CD4-positive, alpha-beta T cell treated with Interleukin-2 at 100 ng/mL for 4 hours (primary cell): ENCODE measurements around the gene UBXN4.
"Not testable (repeated sequence)": the region's sequence is repeated elsewhere in the genome, so short reads cannot be mapped to it uniquely, and the experiment has no call there.

Experiments used
- DNase-seq: peaks from one replicate; pipeline ENCODE4 v3.0.0-alpha.2; 2020; ENCODE audit warnings: low spot score

Gene UBXN4, protein sequence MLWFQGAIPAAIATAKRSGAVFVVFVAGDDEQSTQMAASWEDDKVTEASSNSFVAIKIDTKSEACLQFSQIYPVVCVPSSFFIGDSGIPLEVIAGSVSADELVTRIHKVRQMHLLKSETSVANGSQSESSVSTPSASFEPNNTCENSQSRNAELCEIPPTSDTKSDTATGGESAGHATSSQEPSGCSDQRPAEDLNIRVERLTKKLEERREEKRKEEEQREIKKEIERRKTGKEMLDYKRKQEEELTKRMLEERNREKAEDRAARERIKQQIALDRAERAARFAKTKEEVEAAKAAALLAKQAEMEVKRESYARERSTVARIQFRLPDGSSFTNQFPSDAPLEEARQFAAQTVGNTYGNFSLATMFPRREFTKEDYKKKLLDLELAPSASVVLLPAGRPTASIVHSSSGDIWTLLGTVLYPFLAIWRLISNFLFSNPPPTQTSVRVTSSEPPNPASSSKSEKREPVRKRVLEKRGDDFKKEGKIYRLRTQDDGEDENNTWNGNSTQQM

DNA sequence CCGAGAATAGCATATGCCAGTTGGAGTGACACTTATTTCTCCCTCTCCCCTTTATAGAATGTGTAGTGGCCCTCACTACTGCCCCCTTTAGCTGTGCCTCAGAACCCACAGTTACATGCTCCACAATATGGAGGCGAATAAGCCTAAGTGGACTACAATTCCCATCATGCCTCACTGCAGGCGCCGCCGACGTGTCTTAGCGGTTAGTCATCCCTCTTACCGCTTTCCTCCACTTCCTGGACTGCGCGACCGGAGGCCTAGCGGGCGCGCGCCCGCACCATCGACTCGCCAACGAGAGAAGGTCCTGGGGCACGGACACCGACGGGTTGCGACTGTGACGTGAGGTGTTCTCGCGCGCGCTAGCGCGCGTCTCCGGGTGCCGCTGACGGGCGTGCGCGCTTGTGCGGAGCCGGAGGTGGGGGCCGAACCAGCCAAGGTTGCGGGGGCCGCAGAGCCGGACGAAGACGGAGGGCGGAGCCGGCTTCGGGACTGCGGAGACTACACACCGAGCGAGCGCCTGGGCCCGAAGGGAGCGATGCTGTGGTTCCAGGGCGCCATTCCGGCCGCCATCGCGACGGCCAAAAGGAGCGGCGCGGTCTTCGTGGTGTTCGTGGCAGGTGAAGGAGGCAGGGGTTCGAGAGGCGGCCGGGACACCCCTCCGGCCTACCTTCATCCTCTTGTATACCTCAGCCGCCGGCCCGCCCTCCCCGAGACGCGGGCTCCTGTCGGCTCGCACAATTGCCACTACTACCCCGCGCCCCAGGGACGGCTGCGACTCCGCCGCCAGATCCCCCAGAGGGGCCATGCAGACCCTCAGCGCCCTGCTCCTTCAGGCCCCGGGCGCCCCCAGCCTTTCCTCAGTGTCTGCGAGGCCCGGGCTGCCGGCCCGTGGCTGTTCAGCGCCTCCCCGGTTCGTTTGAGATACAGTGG lies at the start of gene UBXN4:
Gene UBXN4, plus strand, starts transcription at position 461 of the 930 bp plus-strand sequence. Its CDS starts 75 bp downstream, at position 536.
- peak; percentile 96 for DNase-seq

DNA sequence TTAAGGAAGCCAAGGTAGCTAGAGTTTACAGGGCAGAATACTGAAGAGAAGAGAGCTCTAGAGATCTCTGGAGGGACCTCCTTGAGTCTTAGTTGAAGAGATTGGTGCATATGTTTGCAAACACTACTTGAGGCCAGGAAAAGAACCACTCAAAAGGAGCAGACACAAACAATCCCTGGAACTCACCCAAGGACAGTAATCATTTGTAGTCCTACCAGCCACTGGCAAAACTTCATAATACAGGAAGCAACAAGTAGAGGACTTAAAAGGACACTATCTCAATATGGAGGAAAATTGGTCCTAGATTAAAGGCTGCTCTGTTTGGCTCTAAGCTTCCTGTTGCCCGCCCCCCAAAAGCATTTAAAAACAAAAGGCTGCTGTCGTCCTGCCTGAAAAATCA lies 46.9 kb upstream of the UBXN4 start:
- no peak for DNase-seq

DNA sequence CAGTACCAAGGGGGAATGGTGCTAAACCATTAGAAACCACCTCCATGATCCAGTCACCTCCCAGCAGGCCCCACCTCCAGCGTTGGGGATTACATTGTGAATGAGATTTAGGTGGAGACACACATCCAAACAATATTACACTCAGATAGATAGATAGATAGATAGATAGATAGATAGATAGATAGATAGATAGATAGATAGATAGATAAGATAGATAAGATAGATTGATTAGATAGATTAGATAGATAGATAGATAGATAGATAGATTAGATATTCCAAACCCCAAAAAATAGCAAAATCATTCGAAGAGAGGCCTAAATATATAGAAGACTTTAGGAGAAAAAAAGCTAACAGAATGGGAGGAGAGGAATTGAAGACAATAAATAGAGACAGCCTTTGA lies 42.8 kb upstream of the UBXN4 start:
- DNase-seq = no peak

DNA sequence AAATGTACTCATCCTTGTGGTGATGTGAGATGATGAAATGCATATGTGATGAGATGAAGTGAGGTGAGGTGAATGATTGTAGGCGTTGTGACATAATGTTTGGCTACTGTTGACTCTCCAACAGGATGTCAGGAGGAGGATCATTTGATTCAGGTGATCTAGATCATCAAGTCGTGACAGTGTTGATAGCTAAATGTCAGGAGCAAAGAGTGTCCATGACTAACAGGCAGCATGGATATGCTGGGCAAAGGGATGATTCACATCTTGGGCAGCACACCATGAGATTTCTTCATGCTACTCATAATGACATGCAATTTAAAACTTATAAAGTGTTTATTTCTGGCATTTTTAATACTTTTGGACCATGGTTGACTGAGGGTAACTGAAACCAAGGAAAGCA lies 40.2 kb upstream of the UBXN4 start:
- DNase-seq = no peak

DNA sequence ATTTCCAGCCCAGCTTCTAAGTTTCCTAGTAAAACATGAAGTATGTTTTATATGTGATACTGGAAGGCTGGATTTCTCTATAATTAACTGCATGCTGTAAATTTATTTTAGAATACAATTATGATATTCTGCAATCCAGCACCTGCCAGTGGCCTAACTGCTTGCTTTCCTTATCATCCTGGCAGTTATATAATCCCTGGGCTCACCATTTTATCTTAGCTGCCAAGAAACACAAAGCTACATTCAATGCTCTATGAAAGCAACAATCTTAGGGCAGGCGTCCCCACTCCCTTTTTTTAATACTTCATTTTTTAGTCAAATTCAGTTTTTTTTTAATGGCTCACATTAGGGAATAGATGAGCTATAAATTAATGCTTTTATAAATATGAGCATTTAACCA lies 38.4 kb upstream of the UBXN4 start:
- DNase-seq = no peak

DNA sequence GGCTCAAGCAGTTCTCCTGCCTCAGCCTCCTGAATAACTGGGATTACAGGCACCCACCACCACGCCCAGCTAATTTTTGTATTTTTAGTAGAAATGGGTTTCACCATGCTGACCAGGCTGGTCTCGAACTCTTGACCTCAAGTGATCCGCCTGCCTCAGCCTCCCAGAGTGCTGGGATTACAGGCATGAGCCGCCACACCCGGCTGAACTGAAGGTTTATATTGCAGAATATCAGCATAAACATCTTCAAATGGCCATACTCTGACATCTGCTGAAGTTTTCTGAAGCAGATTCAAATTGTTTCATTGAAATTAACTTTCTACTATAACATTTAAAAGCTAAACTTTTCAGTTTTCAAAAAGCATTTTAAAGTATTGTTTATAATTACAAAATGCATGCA lies 37.6 kb upstream of the UBXN4 start:
- DNase-seq = not testable (repeated sequence)

DNA sequence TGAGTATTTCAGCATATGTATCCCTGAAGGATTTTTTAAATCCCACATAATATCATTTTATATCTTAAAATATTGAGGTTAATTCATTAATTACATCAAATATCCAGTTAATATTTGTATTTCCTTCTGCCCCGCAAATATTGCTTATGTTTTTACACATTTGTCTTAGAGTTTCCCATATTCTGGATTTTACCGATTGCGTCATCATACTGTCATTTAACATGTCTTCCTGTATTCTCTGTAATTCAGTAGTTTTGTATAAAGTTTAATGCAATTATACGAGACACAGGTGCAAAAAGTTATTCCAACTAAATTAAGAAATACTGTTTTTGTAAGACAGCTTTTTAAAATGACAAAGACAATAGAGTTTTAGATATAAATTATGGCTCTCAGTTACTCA lies 33.5 kb upstream of the UBXN4 start:
- DNase-seq = no peak

DNA sequence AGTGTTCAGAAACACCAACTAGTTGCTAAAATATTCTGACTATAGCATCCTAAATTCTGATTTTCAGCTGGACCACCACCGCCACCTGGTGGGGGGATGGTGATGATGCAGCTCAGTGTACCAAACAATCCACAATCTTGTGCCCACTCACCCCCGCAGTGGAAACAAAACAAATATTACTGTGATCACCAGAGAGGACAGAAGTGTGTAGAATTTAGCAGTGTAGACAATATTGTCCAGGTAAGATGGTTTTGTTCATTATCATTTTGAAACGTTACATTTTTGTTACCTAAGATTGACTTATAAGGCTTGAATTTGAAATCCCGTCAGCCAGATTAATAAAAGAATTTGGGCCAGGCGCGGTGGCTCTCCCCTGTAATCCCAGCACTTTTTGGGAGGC lies 31.7 kb upstream of the UBXN4 start:
- DNase-seq = peak; percentile 73

DNA sequence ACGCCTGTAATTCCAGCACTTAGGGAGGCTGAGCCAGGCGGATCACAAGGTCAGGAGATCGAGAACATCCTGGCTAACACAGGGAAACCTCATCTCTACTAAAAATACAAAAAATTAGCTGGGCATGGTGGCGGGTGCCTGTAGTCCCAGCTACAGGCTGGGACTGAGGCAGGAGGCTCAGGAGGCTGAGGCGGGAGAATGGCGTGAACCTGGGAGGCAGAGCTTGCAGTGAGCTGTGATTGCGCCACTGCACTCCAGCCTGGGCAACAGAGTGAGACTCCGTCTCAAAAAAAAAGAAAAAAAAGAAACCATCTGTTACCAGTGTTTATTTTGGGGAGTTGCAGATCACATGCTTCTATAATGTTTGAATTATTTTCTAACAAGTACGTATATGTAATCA lies 26.6 kb upstream of the UBXN4 start:
- not testable (repeated sequence) for DNase-seq

DNA sequence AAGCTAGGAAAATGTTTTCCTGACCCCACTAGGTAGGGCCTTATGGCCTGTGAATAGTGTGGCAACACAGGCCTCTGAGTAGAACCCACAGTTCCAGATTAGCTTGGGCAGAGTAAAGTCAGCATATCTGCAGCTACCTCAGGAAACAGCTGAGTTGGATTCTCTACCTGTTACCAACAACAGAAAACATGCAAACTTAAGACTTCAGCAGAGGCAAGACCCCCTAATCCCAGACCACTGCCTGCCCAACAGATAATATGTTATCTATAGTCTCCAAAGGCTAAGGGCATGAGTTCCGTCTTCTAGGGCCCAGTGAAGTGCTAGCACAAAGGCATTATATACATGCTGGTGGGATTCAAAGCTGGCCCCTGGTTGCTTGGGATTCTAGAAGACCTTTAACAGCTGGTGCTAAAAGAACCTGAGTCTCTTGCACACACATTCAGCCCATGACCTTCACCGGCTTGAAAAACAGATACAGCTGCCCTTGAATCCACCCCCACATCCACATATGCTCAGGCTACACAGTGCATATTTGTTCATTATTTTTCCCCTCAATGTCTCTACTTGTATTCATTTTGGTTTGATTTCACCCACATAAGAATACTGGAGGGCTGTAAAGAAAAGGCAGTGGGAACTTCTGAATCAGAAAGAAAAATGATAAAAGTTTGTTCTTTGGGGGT lies 13.5 kb upstream of the UBXN4 start:
- DNase-seq = no peak

DNA sequence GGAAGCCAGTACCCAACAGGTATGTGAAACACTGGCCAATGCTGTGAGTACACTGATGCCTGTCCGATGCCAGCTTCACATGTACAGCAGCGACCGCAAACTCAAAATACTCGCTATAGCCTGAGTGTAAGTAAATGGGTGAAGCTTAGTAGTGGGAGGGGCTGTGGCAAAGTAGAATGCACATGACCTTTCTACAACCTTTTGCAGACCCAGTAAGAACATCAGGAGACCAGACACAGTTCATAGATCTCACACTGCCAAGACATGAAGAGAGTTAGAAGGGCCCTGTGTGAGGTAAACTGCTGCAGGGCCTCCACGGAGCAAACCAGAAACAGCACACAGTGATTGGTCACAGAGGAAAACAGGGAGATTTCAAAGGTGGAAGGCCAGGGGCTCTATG lies 9.1 kb upstream of the UBXN4 start:
- DNase-seq = no peak

DNA sequence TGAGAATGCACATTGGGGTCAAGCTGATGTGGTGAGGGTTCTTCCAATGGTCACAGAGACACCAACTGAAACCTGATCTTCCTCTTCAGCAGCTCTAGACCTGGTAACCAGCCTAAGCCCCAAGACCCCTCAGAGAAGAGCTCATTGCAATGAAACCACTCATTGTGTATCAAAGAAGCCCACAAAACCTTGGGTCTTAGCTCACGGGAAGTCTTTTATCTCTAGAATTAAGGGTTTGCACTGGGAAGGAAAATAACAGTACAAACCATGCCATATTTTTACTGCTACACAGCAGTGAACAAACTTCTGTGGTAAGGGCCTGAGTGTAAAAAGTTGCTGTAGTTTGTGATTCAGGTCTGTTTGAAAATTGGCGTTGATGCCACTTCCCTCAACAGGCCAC lies 8.6 kb upstream of the UBXN4 start:
- DNase-seq = no peak

DNA sequence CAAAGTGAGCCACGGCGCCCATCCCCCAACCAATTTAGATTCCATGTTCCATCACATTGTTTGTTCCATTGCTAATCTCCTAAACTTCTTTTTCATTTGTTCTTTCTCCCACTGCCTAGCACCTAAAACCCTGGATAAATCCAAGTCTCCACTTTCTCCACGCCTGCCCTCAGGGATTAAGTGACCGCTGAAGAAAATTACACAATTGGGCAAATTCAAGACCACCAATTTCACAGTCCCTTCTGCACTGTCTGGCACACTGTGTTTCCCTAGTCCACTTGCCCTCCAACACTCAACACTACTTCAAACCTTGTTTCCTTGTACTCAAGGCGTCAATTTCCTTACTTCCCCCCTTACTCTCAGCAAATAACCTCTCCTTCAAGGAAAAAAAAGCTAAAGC lies 5.1 kb upstream of the UBXN4 start:
- no peak for DNase-seq

DNA sequence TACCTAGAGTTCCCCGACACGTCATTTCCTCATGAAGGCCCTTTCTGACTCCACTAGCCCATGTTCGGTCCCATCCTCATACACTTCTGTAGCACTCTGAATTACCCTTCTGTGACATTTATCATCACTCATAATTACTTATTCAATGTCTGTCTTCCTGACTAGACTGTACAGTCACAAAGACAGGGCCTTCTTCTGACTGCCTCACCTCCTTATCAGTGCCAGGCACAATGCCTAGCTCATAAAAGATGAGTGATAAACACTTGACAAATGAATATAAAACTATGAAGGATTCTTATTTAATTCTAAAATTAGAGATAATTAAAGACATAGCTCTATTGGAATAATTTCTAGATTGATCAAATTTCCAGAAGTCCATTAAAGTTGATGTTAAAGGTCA lies 1.4 kb upstream of the UBXN4 start:
- no peak for DNase-seq

DNA sequence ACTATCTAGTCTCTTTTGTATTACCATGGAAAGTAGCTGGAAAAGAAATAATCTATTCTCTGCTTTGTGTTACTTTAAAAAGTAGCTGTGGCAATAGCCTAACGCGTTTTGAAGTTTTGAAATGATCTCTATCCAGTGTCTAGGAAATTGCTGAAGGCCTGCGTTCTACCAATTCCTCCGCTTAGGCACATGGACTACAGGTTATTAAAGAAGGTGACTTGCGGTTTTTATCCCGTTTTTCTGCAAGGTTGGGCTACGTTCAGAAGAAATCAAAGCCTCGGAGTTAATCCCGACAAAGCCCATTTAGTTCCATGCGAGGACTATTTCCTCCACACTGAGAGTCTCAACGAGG lies 636 bp upstream of the UBXN4 start:
- DNase-seq = no peak

DNA sequence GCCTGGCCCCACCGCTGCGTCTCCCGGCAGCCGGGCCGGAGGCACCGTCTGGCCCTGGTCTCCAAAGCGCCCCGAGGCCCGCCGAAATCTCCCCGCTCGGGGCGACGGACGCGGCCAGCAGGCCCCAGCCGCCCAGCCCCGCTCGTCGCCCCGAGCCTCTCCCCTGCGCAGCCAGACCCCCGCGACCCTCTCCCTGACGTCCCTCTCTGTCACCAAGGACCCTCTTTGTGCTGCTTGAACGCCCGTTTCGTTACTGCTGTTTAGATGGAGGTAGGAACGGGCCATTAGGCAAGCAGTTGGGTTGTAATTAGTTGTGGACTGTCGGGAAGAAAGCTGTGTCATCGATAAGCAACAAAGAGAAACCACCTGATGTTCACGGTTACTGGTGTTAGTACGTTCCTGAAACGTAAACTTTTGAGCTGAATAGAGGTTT lies 686 bp downstream of the UBXN4 start:
- peak; percentile 48 for DNase-seq

DNA sequence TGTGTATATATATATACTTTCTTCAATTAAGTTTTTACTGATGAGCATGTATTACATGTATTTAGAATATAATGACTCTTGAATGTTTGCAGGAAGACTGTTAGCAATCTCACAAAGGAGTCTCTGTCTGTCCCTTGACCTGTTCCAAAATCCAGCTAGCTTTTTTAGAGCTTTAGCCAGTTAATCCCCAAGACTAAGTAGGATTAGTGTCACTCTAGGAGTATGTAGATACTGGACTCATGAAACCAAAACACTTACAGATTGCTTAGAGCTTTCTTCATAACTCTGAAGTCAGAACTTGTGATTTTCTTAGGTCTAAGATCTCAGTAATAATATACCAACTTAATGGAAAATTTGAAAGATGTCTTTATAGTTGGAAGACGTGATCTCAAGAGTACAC lies 2.2 kb downstream of the UBXN4 start:
- DNase-seq = no peak

DNA sequence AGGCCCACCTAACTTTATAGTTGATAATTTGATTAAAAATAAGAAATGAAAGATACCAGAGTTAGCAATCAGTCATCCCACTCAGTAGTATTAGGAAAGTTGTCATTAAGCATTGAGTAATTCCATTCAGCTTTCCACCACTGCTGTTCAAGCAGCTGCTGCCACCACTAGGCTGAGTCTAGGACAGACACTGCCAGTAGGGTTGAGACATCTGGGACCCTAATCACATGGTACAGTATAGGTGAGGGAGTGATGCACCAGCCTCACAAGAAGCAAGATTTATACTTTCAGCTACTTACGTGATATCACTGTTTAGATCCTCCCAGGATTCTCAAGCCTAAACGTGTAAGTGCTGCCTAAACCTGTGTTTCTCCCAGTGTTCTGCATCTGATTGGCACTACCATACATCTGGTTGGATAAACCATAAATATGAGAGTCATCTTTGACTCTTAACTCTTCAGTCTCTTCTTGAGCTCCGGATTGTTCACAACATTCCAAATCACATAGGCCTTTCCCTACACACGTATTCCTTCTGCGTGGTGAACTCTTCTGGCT lies 3.2 kb downstream of the UBXN4 start:
- peak; percentile 29 for DNase-seq

DNA sequence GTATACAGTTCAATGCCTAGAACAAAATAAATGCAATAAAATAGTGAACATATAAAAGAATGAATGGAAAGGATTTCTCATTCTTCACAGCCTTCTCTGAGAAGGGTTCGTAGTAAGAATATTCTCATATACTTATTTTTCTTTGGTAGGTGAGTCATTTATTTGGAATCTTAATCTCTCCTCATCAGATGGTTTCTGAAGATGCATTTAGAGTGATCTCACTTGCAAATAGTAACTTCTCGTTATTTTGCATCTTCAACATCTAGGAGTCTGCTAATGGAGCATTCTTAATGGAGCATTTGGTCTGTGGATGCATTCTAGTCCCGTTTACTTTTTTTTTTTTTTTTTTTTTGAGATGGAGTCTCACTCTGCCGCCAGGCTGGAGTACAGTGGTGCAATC lies 3.9 kb downstream of the UBXN4 start:
- DNase-seq = no peak

DNA sequence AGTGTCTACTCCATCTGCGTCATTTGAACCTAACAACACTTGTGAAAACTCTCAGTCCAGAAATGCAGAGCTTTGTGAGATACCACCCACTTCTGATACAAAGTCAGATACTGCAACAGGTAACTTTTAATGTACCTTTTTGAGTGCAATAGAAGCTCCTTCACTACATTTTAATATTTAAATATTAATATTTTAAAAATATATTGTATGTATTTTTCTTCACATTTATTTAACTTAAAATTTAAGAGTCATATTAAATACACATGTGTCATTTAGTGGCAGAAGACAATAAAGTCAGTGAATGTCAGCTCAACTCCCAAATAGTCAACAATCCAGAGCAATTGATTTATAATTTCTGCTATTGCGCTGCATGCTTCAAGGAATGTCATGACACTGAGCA lies 13.9 kb downstream of the UBXN4 start:
- no peak for DNase-seq

DNA sequence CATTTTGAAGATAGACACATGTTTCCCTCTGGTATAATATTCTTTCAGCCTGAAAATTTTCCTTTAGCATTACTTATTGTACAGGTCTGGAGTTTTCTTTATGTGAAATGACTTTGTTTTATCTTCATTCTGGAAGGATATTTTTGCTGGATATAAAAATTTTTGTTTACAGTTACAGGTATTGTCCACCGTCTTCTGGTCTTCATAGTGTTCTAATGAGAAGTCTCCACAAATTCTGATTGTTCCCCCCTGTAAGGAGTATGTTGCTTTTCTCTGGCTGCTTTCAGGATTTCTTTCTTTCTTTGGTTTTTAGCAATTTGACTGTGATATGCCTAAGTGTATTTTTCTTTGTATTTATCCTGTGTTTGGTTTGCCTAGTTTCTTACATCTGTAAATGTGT lies 15.0 kb downstream of the UBXN4 start:
- DNase-seq = no peak

DNA sequence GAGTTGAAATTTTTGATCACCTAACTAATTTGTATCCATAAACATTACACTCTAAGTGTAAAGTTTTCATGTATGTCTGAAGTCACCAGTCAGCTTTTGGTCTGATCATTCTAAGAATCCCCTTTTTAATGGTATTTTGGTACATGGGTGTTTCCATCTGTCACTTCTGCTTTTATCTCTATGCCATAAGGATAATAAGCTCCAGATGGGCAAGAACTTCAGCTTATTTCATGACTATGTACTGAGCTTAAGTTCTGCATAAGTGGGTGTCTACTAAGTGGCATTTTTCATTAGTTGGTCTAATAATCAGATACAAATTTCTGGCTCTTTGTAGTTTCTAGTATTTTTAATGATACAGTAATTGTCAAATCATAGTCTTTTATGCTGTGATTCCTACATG lies 20.4 kb downstream of the UBXN4 start:
- DNase-seq = no peak
